Stimulated activated CD8-positive, alpha-beta memory T cell treated with anti-CD3 and anti-CD28 coated beads, Interleukin-7, amount 100 ng/mL, for 48 hours (primary cell): ENCODE measurements around the gene PPFIA1.

Experiments
- DNase-seq, 2 donors: peaks; one replicate each; pipeline ENCODE4 v3.0.0-alpha.2; 2020; ENCODE audit warnings: low read depth in 1 of 2; ENCODE audit errors: extremely low read depth in 1 of 2

The PPFIA1 gene

DNA sequence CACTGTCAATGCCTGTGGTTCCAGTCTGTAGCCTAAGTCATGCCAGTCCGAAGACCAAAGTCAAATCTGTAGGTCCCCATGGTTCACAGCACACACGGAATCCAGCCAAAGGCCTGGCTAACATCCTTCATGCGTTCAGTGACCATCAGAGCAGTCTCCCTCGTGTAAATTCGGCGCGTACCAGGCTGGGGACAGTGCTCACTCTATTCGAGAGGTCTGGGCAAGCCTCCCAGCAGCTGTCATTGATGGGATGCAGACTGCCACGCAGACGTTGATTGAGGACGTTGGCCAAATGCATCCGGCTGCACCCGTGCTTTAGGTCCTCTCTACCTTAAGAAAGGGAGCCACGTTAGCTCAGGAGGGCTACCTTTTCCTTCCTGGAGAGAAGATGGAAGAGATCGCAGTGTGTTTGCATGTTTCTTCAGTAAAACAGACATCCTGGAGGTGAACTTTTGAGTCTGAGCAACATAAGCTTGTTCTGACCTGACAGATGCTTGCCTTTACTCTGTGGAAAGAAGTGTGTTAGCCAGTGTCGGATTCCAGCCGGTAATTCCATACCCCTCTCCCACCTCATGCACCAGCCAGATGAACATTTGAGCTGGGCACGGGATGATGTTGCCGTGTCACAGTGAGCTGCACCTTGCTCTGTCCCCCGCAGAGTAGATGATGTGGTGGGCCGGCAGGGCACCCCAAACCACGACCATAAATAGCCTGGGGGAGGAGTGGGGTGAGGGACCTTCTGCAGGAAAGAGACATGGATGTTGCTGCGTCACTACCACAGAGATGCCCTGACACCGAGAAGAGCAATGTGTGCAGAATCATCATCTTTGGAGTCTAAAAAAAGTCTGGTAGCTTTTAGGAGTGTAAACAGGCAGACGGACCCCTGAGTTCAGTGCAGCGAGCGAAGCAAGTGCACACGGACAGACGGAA is 140.1 kb downstream of the PPFIA1 start:
- no peak for DNase-seq

DNA sequence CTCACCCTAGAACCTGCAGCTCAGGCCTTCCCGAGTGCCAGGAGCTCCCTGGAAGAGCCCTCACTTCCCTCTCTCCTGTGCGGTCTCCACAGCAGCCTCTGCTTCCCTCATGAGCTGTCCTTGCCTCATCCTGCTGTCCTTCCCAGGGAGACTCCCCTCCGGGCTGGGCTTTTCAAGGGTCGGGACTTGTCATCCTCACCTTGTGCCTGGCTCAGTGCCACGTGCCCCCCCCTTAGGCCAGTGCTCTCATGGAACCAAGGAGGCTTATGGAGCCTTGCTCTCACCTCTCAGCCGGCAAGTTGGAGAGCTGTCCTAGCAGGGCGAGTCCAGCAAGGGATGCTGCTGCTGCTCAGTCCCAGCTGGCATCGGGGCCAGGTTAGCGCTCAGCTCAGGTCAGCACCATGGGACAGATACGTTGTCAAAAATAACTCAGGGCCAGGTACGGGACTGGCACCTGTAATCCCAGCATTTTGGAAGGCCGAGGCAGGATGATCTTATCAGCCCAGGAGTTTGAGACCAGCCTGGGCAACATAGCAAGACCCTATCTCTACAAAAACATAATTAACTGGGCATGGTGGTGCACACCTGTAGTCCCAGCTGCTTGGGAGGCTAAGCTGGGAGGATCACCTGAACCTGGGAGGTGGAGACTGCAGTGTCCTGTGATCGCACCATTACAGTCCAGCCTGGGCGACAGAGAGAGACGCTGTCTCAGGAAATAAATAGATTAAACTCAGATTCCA is 141.4 kb downstream of the PPFIA1 start:
- no peak for DNase-seq

DNA sequence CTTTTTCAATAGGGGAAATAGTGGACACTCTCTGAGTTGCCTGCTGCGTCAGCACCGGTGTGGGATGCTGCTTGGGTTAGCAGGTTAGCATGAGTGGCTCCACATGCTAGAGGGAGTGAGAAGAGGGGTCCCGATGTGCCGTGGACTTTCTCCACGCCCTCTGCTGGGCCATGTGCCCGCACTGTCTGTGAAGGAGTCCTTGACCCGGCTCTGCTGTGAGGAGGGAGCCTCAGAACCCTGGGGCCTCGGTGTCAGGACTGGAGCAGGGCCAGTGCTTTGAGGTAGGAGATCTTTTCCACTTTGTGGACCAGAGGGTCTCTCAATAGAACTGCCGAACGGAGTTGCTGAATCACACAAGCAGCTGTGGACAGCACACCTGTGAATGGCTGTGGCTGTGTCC is 142.7 kb downstream of the PPFIA1 start:
- no peak for DNase-seq

DNA sequence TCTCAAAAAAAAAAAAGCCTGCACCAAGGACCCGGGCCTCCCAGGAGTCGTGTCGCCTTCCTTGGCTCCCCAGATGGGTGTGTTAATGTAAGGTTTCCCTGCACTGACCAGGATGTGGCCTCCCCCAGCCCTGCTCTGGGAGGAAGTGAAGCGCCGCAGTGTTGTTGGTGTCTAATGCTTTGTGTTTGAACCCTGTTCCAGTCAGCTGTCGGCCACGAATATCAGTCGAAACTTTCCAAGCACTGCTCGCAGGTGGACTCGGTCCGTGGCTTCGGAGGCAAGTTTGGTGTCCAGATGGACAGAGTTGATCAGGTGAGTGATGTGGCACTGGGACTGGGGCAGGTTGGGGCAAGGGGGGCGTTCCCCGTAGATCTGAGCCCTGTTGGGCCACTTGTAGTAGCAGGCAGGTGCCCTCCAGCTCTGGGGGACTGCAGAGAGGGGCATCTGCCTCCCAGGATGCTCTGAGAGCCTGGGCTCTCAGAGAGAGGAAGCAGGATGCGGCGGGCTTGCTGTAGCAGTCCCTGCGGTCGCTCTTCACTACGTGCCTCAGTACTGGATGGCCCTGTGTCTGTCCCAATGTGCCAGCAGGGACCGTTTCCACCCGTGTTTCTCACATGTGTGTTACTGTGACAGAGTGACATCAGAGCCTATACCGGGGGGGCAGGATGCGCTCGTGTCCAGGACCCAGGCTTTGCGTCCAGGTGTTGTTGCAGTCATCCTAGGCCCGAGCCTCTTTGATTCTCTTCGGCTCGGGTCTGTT is 144.0 kb downstream of the PPFIA1 start:
- no peak for DNase-seq

DNA sequence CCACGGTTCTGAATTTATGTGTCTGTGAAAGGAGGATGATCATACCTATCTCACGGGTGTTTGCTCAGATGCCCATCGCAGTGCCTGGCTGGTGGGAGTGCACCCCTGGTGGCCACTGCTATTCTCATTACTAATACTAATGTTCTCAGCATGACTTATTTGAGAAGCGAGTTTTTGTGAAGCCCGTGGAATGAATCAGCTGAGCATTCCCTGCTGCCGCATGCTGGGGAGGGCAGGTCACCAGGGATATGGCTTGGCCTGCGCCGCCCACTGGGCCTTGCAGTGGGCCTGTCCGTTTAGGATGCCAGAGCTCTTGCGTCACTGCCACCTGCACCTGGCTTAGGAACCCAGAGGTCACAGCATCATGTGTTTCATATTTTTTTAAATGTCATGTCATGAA is 144.7 kb downstream of the PPFIA1 start:
- no peak for DNase-seq

DNA sequence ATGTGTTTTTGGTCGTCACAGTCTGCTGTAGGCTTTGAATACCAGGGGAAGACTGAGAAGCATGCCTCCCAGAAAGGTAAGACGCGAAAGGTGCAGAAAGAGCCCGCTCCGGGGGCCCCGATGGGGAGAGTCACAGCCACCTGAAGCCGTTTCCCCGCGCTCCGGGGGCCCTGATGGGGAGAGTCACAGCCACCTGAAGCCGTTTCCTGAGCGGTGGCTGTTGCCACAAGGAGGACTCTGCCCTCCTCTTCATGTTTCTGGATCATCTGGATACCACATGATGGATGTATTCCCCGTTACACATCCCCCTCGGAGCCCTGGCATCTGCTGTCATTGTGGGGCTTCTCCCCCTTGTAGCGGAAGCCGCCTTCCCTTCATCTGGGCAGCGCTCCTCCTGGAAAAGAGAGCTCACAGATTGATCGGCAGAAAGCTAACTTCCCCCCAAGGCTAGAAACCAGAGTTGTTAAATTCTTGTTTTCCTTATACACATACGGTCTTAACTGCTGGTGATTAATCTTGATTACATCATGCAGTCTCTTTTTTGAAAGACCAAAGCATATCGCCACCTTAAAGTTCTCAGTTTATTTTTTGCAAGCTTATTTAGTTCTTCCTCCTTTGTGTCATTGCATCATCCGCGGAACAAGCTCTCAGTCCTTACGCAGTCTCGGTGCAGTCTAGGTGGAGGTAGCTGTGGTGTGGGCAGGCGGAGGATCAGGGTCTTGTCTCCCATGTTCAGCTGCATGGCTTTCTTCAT is 145.3 kb downstream of the PPFIA1 start:
- DNase-seq: no peak

DNA sequence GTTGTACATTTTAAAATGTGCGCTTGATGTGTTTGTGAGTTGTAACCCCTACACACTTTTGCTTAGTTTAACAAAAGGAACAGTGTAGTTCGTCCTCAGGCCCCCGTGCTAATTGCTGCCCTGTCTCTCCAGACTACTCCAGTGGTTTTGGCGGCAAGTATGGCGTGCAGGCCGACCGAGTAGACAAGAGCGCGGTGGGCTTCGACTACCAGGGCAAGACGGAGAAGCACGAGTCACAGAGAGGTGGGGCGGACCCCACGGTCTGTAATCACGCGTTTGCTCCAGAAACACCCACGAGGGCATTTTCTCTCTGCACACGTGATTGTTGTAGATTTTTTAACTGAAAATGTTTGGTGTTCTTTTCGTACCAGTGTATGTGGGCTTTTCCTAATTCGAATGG is 146.4 kb downstream of the PPFIA1 start:
- no peak for DNase-seq

DNA sequence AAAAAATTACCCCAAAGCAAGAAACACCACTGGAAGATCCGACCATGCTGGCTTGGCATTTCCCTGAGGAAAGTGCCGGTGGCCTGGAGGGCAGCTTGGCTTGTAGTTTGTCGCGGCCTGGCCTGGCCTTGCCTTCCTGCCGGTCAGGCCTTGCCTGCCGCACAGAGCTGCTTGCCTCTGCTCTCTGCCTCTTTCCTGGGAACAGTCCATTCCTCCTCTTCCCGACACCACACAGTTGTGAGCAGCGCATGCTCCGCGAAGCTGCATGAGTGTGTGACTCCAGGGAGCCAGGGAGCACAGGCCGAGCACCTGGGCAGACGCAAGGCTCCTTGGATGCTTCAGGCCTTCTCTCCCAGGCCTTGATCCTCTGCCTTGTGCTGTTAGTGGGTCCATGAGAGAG is 147.6 kb downstream of the PPFIA1 start:
- no peak for DNase-seq

DNA sequence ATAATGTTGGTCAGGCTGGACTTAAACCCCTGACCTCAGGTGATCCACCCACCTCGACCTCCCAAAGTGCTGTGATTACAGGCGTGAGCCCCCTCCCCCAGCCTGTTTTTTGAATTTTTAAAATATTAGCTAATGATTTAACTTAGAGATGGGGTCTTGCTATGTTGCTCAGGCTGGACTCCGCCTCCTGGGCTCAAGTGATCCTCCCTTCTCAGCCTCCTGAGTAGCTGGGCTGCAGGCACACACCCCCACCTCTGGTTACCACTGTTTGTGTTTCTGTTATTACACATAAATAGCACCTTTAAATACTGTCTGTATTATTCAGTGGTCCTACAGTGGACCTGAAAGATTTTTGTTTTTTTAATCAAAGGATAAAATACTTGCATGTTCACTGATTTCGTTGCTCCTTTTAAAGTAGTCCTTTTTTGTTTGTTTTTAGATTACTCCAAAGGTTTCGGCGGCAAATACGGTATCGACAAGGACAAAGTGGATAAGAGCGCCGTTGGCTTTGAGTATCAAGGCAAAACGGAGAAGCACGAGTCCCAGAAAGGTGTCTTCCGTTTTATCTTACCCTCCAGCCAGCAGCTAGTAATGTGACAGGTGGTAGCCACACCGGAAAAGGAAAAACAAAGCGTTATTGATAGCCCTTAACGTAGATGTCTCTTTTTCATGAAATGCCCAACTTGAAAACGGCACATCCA is 149.0 kb downstream of the PPFIA1 start:
- no peak for DNase-seq

DNA sequence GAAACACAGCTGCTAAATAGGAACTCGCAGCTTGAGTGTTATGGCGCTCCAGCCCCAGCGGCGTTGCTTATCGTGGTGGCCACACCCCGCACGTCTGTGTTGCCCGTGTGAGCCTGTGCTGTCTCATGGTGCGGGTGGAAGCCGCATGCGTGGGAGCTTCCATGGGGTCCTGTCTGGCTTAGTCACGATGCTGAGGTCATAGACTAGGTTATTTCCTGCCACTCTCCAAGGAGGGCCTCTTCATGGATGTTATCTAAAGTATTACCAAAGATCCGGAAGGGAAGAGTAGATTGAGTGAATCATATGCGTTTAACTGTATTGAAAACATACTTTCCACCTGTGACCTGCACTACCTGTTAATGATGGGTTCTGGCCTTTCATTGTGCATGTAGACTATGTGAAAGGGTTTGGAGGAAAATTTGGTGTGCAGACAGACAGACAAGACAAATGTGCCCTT is 149.5 kb downstream of the PPFIA1 start:
- no peak for DNase-seq

DNA sequence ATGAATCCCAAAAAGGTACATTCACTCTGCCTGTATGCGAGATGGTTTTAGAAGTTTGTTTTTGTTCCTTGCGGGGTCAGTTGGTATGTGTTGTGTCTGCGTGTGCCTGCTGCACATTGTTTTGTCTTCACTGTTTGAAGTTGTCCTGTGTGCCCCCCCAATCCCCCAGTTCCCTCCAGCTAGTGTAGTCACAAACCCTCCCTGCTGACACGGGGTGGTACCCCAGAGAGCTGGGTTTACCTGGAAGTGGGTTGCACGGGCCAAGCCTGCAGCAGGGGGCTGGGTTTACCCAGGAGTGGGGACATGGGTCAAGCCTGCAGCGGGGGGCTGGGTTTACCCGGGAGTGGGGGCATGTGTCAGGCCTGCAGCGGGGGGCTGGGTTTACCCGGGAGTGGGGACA is 150.0 kb downstream of the PPFIA1 start:
- no peak for DNase-seq

DNA sequence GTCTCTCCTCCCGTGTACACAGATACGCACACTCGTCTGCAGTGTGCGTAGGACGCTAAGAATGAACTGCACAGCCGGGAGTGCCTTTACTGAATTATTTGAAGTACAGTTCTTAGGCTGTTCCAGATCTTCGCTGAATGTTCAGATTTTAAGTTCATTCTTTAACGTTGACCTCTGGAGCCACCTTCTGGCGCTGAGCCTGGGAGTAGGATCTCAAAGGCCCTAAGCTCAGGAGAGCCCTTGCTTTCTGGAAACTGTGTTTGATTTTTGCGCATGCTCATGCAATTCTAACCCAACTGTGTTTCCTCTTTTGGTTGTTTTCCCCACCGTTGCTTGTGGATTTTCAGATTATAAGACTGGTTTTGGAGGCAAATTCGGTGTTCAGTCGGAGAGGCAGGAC is 150.6 kb downstream of the PPFIA1 start:
- no peak for DNase-seq

DNA sequence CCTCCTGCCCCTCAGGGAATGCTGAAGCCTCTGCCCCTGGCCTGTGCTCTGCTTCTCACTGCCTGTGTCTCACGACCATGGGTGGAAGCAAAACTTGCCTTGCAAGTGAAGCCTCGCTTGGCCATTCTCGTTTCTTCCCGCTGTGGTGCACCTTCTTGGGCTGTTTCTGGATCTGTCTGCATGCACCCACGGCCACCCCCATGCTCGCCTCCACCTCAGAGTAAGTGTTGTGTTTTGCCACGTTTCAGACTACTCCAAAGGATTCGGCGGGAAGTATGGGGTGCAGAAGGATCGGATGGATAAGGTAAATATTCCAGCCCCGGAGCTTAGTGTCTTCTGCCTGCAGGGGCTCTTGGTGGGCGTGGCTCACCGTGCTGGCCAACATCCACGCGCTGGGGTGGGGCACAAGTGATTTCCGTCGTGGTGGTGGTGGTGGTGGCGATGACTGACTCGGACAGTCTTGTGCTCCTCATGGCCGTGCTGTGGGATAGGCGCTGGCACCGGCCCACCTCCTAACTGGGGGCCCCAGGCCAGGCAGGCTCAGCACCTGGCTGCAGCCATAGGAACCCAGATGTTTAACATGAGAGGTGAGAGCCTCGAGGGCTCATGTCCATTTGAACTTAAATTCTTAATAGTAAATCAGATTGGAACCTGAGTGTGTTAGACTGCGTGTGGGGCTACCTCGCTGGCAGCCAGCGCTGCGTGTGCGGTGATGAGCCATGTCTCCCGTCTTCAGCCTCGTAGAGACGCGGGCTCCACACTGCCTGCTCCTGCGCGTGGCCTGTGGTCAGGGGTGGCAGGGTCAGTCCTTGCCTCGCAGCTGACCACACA is 152.4 kb downstream of the PPFIA1 start:
- DNase-seq: no peak

DNA sequence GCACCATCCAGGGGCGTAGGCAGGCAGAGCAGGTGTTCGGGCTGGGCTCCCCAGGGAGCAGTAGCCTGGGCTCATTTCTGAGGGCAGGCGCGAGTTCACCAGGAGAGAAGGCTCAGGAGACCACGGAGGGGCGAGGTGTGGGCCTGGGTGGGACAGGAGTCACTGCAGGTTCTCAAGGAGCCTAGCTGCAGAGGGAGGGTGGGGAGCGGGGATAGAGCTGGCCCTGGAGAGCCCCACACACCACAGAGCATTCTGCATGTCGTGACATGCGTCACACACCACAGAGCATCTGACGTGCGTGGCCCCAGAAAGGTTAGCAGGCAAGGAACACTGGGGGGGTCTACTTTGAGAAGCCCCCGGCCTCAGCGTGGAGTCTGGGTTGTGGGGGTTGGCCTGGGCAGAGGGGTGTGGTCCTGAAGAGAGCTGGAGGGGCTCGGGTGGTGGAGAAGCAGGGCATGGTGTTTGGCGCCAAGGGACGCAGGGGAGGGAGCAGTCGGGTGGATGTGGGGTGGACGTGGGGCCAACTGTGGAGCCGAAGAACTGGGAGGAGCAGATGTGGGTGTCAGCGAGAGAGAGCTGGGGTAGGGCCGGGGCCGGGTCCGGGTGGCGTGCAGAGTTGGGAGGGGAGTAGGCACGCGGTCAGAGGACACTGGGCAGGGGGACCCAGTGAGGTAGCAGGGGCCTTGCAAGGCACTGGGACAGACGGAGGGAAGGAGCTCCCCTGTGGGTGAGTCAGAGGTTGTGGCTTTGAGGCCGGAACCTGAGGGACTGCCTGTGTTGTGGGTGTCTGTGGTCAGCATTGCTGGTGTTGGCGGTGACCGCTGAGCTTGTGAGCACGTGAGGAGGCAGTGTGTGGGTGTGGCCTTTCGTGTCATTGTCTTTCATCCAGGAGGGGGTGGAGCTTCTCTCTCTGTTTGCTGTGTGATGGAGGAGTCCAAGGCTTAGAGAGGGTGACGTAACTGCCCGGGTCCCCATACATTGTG is 153.3 kb downstream of the PPFIA1 start:
- DNase-seq: peak; percentile 36 to 45

DNA sequence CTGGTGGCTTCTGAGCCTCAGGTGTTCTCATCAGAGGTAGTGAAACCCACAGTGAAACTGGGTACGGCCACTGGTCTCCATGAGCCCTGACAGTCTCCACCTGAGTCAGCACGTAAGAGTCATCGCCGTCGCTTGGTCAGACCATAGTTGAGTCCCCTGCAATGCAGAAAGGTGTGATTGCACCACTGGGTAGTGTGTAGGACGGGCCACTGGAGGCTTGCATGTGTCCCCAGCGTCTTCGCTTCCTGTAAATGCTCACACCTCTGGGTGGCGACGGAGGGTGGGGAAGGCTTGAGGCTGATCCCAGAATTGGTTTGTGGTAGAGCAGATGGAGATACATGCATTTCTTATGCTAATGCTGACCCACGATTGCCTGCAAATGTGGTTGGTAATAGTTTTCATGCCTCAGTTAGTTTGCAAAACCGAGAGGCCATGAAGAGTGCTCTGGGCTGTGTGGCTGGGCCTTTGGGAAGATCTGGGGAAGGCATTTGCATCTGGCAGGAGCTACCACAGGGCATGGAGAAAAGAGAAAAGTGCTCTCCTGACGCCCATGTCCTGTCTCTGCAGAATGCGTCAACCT is 154.4 kb downstream of the PPFIA1 start:
- no peak for DNase-seq

DNA sequence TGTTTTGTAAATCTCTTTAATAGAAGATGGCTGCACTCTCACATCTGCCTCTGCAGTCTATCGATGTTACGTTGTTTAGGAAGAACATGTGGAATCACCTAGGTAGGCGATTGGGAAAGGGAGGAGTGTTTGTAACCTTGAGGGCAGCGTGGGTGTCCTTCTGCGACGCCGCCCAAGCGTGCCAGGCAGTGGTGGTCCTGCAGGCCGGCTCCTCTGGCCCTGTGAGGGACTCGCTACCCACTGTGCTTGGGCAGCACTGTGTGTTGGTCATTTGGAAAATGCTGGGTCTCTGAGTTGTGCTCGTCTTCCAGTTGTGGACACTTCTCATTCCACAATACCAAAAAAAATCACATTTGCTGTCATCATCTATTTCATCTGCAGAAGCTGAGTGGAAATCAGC is 156.9 kb downstream of the PPFIA1 start:
- DNase-seq: no peak

DNA sequence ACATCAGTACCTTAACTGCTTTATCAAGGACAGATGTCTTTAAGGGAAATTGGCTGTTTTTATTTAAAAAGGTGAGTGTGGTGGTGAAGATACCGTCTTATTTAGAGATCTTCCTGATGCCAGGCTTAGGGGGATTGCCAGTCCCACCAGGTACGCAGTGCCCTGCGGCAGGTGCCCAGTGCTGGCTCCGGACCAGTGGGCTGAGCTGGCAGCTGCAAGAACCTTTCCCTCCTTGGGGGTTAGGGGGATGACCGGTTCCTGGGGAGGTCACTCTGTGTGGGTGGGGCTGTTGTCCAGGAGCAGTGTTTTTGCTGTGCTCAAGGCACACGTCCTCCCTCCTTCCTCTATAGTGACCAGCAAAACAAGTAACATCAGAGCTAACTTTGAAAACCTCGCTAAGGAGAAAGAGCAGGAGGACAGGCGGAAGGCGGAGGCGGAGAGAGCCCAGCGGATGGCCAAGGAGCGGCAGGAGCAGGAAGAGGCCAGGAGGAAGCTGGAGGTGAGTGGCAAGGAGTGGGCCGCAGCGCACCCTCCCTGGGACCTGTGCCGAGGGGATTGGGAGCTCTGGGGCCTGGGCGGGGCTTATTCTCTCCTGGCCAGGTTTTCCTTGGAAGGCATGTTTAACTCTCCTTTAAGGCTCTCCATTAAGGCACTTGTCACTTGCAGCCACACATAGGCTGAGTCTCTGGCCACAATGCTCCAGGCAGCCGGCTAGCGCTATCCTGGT is 158.4 kb downstream of the PPFIA1 start:
- DNase-seq: no peak
